Thymus (tissue), 11 donors: ENCODE results near the gene AHCTF1. TPM values are rescaled to one million over a fixed set of nuclear protein-coding genes. Genes with fewer than 3 reads are reported as not detected.

Experiments used
- DNase-seq, 9 donors: peaks; one replicate each; pipeline ENCODE4 v3.0.0-alpha.2; 2013; ENCODE audit warnings: low spot score in 9 of 9, low read depth in 6 of 9, missing footprints in 1 of 9
- H3K27ac ChIP-seq, 2 donors: one replicate each; pipeline ENCODE4 v1.5.1; 2013; ENCODE audit warnings: control low read depth in 1 of 2, low read depth in 1 of 2, low read length in 1 of 2, mild to moderate bottlenecking in 1 of 2, moderate library complexity in 1 of 2
- H3K27me3 ChIP-seq, 2 donors: one replicate each; pipeline ENCODE4 v1.5.1; 2013; ENCODE audit warnings: low read length in 1 of 2; ENCODE audit not compliant: control insufficient read depth in 2 of 2, insufficient read depth in 1 of 2
- H3K36me3 ChIP-seq, 2 donors: one replicate each; pipeline ENCODE4 v1.5.1; 2013; ENCODE audit warnings: low read length in 1 of 2, mild to moderate bottlenecking in 1 of 2, moderate library complexity in 1 of 2; ENCODE audit not compliant: control insufficient read depth in 2 of 2, insufficient read depth in 2 of 2
- H3K4me1 ChIP-seq, 2 donors: one replicate each; pipeline ENCODE4 v1.5.1; 2013; ENCODE audit warnings: low read length in 2 of 2; ENCODE audit not compliant: control insufficient read depth in 2 of 2, insufficient read depth in 2 of 2
- H3K4me3 ChIP-seq, 2 donors: one replicate each; pipeline ENCODE4 v1.5.1; 2013; ENCODE audit warnings: low read length in 2 of 2, control low read depth in 1 of 2, mild to moderate bottlenecking in 1 of 2
- H3K9me3 ChIP-seq, 2 donors: one replicate each; pipeline ENCODE4 v1.5.1; 2013; ENCODE audit warnings: low read length in 1 of 2, mild to moderate bottlenecking in 1 of 2; ENCODE audit not compliant: control insufficient read depth in 2 of 2, insufficient read depth in 1 of 2
- WGBS: extraction: QIAGEN DNeasy Blood & Tissue Kit; methylation state at CpG from one replicate; pipeline ENCODE4 v1.1.7; 2013; 5-methylcytosine and 5-hydroxymethylcytosine counted together
- polyA plus RNA-seq: library from polyadenylated mRNA; stranded (reverse); fragments of 200-250 nt; gene quantifications from one replicate; pipeline ENCODE4 v1.2.3, GENCODE V29; 2013
- total RNA-seq: library from RNA; stranded (reverse); fragments of 120-200 nt; gene quantifications from one replicate; pipeline ENCODE4 v1.2.4, GENCODE V29; 2013
- donor health status: healthy.

Gene AHCTF1
- total and polyA plus RNA-seq, 2 donors: 17.8 to 22.5 TPM

DNA sequence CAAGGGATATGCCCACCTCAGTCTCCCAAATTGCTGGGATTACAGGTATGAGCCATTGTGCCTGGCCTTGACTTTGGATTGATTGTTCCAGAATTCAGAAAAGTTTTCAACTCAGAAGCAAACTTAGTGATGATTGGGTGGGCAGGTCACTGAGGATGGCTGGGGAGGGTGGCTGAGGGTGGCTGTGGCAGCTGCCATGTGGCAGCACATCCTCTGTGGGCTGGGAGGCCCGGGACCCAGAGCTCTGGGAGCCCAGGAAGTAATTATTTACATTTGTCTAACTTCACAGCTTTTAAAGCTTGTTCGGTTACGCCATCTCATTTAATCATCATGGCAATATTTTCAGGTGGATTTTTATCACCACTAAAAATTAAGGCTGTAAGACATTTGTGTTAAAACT, 131.4 kb downstream of the AHCTF1 start:
- Histone ChIP-seq H3K27me3 (no peaks in the 10 kb centered on the region), H3K4me3 (no peak overlapping the region), H3K4me1 (no peaks in the 10 kb centered on the region), H3K36me3 (no peaks in the 10 kb centered on the region), H3K9me3 (peaks cover 0 to 10% of the 10 kb centered on the region in 2 donors), H3K27ac (no peak overlapping the region)
- DNase-seq: no peak
- WGBS: 78% methylated on average over 3 of the region's 3 CpGs

DNA sequence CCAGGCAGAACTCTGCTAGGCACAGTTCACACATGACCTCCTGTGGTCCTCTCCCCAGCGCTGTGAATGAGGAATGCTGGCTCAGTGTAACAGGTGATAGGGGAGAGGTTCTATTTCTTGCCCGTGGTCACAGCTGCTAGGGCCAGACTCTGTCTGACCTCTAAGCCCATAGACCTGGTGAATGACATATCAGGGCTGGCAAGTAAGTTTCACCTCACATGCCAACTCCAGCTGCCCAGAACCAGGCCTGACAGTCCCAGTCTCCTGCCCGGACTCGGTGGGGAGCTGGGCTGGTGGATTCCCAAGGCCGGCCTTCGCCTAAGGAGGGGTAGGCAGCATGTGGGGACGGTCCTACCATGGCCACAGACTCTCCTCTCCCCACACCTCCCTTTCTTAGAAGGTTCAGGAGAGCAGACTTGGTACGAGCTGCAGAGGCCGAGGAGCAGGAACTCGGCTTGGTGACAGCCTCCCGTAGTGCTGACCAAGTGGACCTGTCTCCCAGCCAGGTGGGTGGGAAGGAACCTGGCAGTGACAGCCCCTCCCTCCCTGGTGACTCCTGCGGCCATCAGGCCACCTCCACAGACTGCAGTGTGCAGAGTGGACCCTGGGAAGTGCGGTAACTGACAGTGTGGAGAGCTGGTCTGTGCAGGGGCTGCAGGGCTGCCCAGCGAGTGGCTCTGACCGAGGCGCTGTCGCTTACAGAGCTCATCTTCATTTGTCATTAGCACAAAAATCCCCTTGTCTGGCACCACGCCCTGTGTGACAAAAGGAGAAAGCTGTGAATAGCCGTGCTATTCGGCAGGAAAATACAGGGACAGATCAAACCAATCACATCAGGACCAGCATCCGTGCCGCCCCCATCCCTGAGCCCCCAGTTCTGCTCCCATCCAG, 132.9 kb downstream of the AHCTF1 start:
- H3K27me3 ChIP-seq: no peaks in the 10 kb centered on the region
- 93% methylated on average over 22 of the region's 22 CpGs for WGBS
- no peak for DNase-seq

DNA sequence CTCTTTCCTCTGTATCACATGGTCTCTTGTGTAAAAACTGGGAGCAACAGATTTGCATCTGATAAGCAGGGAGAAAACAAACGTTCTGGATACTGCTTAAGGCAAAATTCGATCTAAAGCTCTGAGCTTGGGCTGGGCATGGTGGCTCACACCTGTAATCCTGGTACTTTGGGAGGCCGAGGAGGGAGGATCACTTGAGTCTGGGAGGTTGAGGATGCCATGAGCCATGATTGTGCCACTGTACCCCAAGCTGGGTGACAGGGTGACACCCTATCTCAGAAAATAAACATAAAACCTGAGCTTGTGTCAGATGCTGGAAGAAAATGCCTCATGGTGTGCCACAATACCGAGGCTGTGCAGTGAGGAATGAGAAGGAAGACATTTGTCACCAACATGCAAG, 133.6 kb downstream of the AHCTF1 start:
- Histone ChIP-seq H3K36me3 (no peaks in the 10 kb centered on the region), H3K27ac (no peak overlapping the region), H3K27me3 (no peaks in the 10 kb centered on the region), H3K9me3 (peaks cover 0 to 12% of the 10 kb centered on the region in 2 donors), H3K4me3 (no peak overlapping the region), H3K4me1 (peaks cover 0 to 3% of the 10 kb centered on the region in 2 donors)
- 93% methylated on average over 4 of the region's 4 CpGs for WGBS
- no peak for DNase-seq

More for the DNA sequence above, 132.9 kb downstream of the AHCTF1 start:
- H3K36me3 ChIP-seq: no peaks in the 10 kb centered on the region
- H3K4me1 ChIP-seq: no peaks in the 10 kb centered on the region
- no peak overlapping the region for H3K27ac ChIP-seq
- no peak overlapping the region for H3K4me3 ChIP-seq
- peaks cover 0 to 17% of the 10 kb centered on the region in 2 donors for H3K9me3 ChIP-seq

DNA sequence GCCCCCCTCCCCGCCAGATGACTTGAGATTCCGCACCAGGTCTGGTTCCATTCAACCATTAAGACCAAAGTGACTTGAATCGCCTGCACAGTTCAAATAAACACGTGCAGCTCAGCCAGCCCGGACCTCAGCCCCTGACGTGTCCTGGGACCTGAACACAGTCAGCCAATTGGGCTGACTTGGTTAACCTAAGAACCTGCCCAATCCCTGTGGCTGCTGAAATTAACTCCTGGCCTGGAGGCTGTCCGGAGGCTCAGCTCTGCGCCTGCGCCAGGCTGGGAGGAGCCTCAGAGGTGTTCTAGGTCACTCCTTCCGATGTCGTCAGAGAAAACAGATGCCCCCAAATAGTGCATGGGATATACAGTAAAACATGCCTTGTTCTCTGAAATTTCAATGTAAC, 134.2 kb downstream of the AHCTF1 start:
- 97% methylated on average over 11 of the region's 11 CpGs for WGBS

DNA sequence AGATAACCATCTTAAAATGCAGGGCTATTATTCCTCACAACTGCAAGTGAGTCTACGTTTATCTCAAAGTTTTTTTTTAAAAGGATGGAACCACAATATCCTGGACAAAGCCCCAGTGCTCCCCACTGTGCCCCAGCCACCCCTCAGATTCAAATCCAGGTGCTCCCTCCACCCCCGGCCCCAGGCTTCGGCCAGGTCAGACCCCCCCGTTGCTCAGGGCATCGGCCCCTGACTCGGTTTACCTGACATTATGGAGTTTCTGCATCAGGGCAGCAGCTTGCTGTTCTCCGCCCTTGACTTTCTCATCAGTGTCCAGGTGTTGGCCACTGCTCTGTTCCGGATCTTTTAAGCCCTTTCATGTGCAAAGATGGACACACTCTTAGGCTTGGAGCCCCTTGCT, 134.6 kb downstream of the AHCTF1 start:
- DNase-seq: no peak
- H3K4me3 ChIP-seq: no peak overlapping the region
- H3K4me1 ChIP-seq: peaks cover 0 to 3% of the 10 kb centered on the region in 2 donors
- 90% methylated on average over 8 of the region's 8 CpGs for WGBS
- H3K27me3 ChIP-seq: no peaks in the 10 kb centered on the region
- peaks cover 0 to 12% of the 10 kb centered on the region in 2 donors for H3K9me3 ChIP-seq
- H3K36me3 ChIP-seq: no peaks in the 10 kb centered on the region
- no peak overlapping the region for H3K27ac ChIP-seq

More for the DNA sequence above, 134.2 kb downstream of the AHCTF1 start:
- no peak for DNase-seq
- H3K4me1 ChIP-seq: peaks cover 0 to 3% of the 10 kb centered on the region in 2 donors
- no peak overlapping the region for H3K27ac ChIP-seq
- H3K9me3 ChIP-seq: peaks cover 0 to 12% of the 10 kb centered on the region in 2 donors
- no peaks in the 10 kb centered on the region for H3K27me3 ChIP-seq
- no peak overlapping the region for H3K4me3 ChIP-seq
- H3K36me3 ChIP-seq: no peaks in the 10 kb centered on the region

DNA sequence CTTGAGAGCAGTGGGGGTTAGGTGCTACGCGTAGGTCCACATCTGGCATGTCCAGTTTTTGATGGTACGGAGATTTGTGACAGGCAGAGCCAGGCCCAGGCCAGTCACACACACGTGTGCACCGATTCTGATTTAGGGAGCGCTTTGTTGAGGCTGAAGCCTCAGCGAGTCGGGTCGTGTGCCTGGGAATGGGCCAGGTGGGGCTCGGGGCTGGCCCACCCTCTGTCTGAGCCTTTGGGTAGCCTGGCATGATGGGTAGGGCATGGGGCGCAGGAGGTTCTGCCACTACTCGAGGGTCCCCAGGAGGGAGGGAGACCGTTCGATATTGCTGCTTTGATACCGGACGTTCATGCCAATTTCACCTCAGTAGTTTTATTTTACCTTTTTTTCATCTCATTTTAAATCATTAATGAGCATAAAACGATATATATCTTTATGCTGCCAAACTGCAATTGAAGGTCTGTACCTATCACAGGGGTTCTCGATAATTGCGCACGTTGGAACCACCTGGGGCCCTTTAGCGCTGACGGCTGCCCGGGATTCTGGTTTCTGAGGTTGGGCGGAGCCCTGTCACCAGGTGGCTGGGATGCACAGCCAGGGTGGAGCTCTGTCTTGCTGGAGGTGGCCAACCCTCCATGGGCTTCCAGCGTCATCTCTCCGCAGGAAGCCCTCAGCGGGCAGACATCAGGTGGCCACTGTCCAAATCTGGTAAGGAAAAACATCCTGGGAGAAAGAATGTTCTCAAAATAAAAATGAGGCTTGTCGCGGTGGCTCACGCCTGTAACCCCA, 135.6 kb downstream of the AHCTF1 start:
- H3K9me3 ChIP-seq: peaks cover 0 to 12% of the 10 kb centered on the region in 2 donors
- H3K27ac ChIP-seq: no peak overlapping the region
- WGBS: 95% methylated on average over 30 of the region's 30 CpGs
- no peak overlapping the region for H3K4me3 ChIP-seq
- no peaks in the 10 kb centered on the region for H3K27me3 ChIP-seq
- DNase-seq: no peak
- H3K36me3 ChIP-seq: no peaks in the 10 kb centered on the region
- H3K4me1 ChIP-seq: peaks cover 0 to 3% of the 10 kb centered on the region in 2 donors

DNA sequence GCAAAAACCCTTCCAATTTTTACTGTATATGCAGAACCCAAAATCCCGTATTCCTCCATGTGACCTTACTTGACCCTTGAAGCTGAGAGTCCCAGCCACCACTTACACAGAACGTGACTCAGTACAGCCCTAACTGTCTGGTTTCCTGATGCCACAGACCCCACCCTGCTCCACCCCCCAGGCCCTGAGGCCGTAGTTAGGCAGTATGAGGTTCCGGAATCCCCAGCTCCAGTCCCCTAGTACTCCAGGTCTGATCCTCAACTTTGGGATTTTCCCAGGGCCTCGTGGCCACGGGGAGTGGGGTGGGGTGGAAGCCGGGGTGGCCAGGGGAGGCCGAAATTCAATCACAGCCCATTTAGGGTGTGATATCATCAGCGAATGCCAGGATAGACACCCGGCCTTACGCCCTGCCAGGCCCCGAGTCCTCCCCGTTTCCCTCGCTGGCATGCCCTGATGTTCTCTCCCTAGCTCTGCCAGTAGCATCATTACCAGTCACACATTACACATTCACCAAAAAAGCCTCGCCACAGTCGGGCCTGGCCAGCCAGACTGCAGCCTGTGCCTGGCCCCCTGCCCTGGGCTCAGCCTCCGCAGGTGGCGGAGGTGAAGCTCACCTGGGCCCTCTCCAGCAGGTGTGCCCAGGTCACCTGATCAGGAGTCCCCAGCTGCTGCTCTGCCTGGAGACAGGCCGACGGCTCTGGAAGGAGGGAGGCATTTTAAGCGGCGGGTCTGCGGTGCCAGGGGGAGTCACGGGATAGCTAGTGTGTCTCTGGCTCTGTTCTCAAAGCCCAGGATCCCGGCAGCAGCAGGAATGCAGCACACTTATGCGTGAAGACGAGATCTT, 136.7 kb downstream of the AHCTF1 start:
- H3K36me3 ChIP-seq: no peaks in the 10 kb centered on the region
- peaks cover 0 to 12% of the 10 kb centered on the region in 2 donors for H3K9me3 ChIP-seq
- WGBS: 91% methylated on average over 27 of the region's 27 CpGs
- no peaks in the 10 kb centered on the region for H3K27me3 ChIP-seq
- no peak overlapping the region for H3K4me3 ChIP-seq
- no peak overlapping the region for H3K27ac ChIP-seq
- DNase-seq: no peak
- peaks cover 3 to 5% of the 10 kb centered on the region in 2 donors for H3K4me1 ChIP-seq

DNA sequence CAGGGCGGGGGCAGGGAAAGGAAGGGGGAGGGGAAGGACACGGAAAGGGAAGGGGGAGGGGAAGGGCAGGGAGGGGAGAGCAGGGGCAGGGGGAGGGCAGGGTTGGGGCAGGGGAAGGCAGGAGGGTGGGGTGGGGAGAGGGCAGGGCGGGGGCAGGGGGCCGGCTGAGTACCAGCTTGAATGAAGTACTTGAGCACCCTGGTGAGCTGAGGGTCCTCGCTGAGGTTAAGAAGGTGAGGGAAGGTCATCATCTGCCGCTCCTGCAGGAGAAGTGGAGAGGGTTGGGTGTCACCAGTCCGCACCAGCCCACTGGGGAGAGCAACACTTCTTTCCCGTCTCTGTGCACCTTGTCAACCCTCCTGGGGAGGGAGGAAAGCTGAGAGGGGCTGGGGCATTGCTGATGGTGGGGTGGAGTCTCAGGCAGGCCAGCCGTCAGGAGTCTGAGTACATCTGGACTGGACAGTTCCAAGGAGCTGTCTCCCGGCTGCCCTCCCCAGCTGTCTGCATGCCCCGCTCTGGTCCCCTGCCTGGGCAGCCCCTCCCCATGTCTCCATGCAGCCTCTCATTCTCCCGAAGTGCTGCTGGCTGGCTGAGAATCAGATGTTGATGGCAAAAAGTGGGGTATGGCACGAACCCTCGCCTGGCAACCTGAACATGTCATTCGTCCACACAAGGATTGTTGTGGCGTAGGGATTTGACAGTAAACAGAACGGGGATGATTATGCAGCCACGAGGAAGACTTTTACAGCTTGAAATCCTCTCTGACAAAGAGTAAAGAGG, 137.5 kb downstream of the AHCTF1 start:
- Histone ChIP-seq H3K4me3 (no peak overlapping the region), H3K4me1 (peaks cover 3 to 13% of the 10 kb centered on the region in 2 donors), H3K9me3 (peaks cover 0 to 12% of the 10 kb centered on the region in 2 donors), H3K36me3 (no peaks in the 10 kb centered on the region), H3K27me3 (no peaks in the 10 kb centered on the region), H3K27ac (no peak overlapping the region)
- no peak for DNase-seq
- WGBS: 88% methylated on average over 18 of the region's 18 CpGs
